GM19025 (cell line): ENCODE measurements around the gene KIF19.

Experiments used
- ATAC-seq: cut with Tn5 transposase; IDR thresholded peaks from one replicate; pipeline ENCODE4 v1.9.1; 2021; ENCODE audit warnings: mild to moderate bottlenecking, low read depth, moderate library complexity; ENCODE audit not compliant: unreplicated experiment

Gene KIF19

GRCh38 chr17:74299226-74300009, 26.6 kb upstream of the KIF19 start:
- ATAC-seq: no peak

- no peak for ATAC-seq
These were observed 22.7 kb upstream of the KIF19 start for GRCh38 chr17:74303305-74303704.

GRCh38 chr17:74304184-74304583, 21.8 kb upstream of the KIF19 start:
- ATAC-seq: no peak

- ATAC-seq: no peak
These were observed 20.0 kb upstream of the KIF19 start for GRCh38 chr17:74305865-74306654.

- ATAC-seq: no peak
These were observed 17.8 kb upstream of the KIF19 start for GRCh38 chr17:74307984-74308773.

GRCh38 chr17:74309902-74310301, 16.1 kb upstream of the KIF19 start:
- no peak for ATAC-seq

GRCh38 chr17:74314877-74315276, 11.1 kb upstream of the KIF19 start:
- no peak for ATAC-seq

GRCh38 chr17:74316220-74316619, 9.8 kb upstream of the KIF19 start:
- no peak for ATAC-seq

- ATAC-seq: no peak
These were observed 9.0 kb upstream of the KIF19 start for GRCh38 chr17:74317071-74317470.

GRCh38 chr17:74318391-74318790, 7.6 kb upstream of the KIF19 start:
- no peak for ATAC-seq

GRCh38 chr17:74324521-74324920, 1.5 kb upstream of the KIF19 start:
- ATAC-seq: no peak

- ATAC-seq: no peak
These were observed 667 bp upstream of the KIF19 start for GRCh38 chr17:74325376-74325742.

GRCh38 chr17:74326506-74326905, 480 bp downstream of the KIF19 start:
- ATAC-seq: no peak

GRCh38 chr17:74328487-74328886, 2.5 kb downstream of the KIF19 start:
- no peak for ATAC-seq

GRCh38 chr17:74329378-74329777, 3.4 kb downstream of the KIF19 start:
- no peak for ATAC-seq

GRCh38 chr17:74330446-74330845, 4.4 kb downstream of the KIF19 start:
- ATAC-seq: no peak

- no peak for ATAC-seq
These were observed 6.1 kb downstream of the KIF19 start for GRCh38 chr17:74332017-74332650.

GRCh38 chr17:74332763-74333283, 6.8 kb downstream of the KIF19 start:
- ATAC-seq: no peak

GRCh38 chr17:74334393-74335039, 8.5 kb downstream of the KIF19 start:
- ATAC-seq: no peak

- ATAC-seq: no peak
These were observed 9.6 kb downstream of the KIF19 start for GRCh38 chr17:74335529-74336062.
